Measurements from ENCODE around the gene CD7.

CD7 gene

GRCh38 chr17:82285141-82285540 lies 32.3 kb downstream of the CD7 start:
- H3K79me2 ChIP-seq (ENCODE audit: insufficient read depth, low read length): no peaks in the 10 kb centered on the region
- no peak overlapping the region for H3K4me3 ChIP-seq (ENCODE audit: insufficient read depth, low read length, poor library complexity, severe bottlenecking)
- H3K36me3 ChIP-seq (ENCODE audit: low read length): no peaks in the 10 kb centered on the region
- H3K9me3 ChIP-seq (ENCODE audit: insufficient read depth, low read length): no peaks in the 10 kb centered on the region
- no peak overlapping the region for H3K27ac ChIP-seq (ENCODE audit: low read depth, low read length)
- H3K9ac ChIP-seq (ENCODE audit: low read length): no peak overlapping the region
- no peaks in the 10 kb centered on the region for H3K27me3 ChIP-seq (ENCODE audit: low read length)
- no peaks in the 10 kb centered on the region for H4K20me1 ChIP-seq (ENCODE audit: low read depth, low read length)
- H3F3A ChIP-seq (ENCODE audit: insufficient read depth): no peaks in the 10 kb centered on the region
- H3K9me2 ChIP-seq (replicated peaks; ENCODE audit: insufficient read depth, low read length): no peaks in the 10 kb centered on the region
- H2AFZ ChIP-seq (ENCODE audit: low read depth, low read length, severe bottlenecking): no peak overlapping the region
- no peak for TF ChIP-seq EZH2phosphoT487 (conservative IDR thresholded peaks at IDR 0.05; ENCODE audit: low read length)
- no peak for TF ChIP-seq CTCF (IDR thresholded peaks at IDR 0.05; ENCODE audit: insufficient read depth, low read length, poor library complexity, severe bottlenecking)
- no peak overlapping the region for H3K4me2 ChIP-seq (ENCODE audit: low read depth, low read length, poor library complexity, severe bottlenecking)

- Histone ChIP-seq H3F3A (ENCODE audit: insufficient read depth) (no peaks in the 10 kb centered on the region), H3K27ac (ENCODE audit: low read depth, low read length) (no peak overlapping the region), H3K79me2 (ENCODE audit: insufficient read depth, low read length) (no peaks in the 10 kb centered on the region), H3K9me3 (ENCODE audit: insufficient read depth, low read length) (no peaks in the 10 kb centered on the region), H3K4me2 (ENCODE audit: low read depth, low read length, poor library complexity, severe bottlenecking) (no peak overlapping the region), H3K4me3 (ENCODE audit: insufficient read depth, low read length, poor library complexity, severe bottlenecking) (no peak overlapping the region), H3K27me3 (ENCODE audit: low read length) (no peaks in the 10 kb centered on the region), H3K9me2 (replicated peaks; ENCODE audit: insufficient read depth, low read length) (no peaks in the 10 kb centered on the region), H4K20me1 (ENCODE audit: low read depth, low read length) (no peaks in the 10 kb centered on the region), H2AFZ (ENCODE audit: low read depth, low read length, severe bottlenecking) (no peak overlapping the region), H3K36me3 (ENCODE audit: low read length) (no peaks in the 10 kb centered on the region), H3K9ac (ENCODE audit: low read length) (no peak overlapping the region)
- TF ChIP-seq CTCF (IDR thresholded peaks at IDR 0.05; ENCODE audit: insufficient read depth, low read length, poor library complexity, severe bottlenecking): no peak
- no peak for TF ChIP-seq EZH2phosphoT487 (conservative IDR thresholded peaks at IDR 0.05; ENCODE audit: low read length)
These were observed 34.1 kb downstream of the CD7 start for GRCh38 chr17:82283208-82283749.

- no peaks in the 10 kb centered on the region for H3K27me3 ChIP-seq (ENCODE audit: low read length)
- no peak overlapping the region for H3K4me3 ChIP-seq (ENCODE audit: insufficient read depth, low read length, poor library complexity, severe bottlenecking)
- TF ChIP-seq EZH2phosphoT487 (conservative IDR thresholded peaks at IDR 0.05; ENCODE audit: low read length) (no peak), CTCF (IDR thresholded peaks at IDR 0.05; ENCODE audit: insufficient read depth, low read length, poor library complexity, severe bottlenecking) (no peak)
- no peak overlapping the region for H3K4me2 ChIP-seq (ENCODE audit: low read depth, low read length, poor library complexity, severe bottlenecking)
- no peaks in the 10 kb centered on the region for H3K36me3 ChIP-seq (ENCODE audit: low read length)
- no peaks in the 10 kb centered on the region for H3K79me2 ChIP-seq (ENCODE audit: insufficient read depth, low read length)
- H3K9ac ChIP-seq (ENCODE audit: low read length): no peak overlapping the region
- no peak overlapping the region for H3K27ac ChIP-seq (ENCODE audit: low read depth, low read length)
- no peaks in the 10 kb centered on the region for H3K9me3 ChIP-seq (ENCODE audit: insufficient read depth, low read length)
- no peaks in the 10 kb centered on the region for H3F3A ChIP-seq (ENCODE audit: insufficient read depth)
- H4K20me1 ChIP-seq (ENCODE audit: low read depth, low read length): no peaks in the 10 kb centered on the region
- no peaks in the 10 kb centered on the region for H3K9me2 ChIP-seq (replicated peaks; ENCODE audit: insufficient read depth, low read length)
- H2AFZ ChIP-seq (ENCODE audit: low read depth, low read length, severe bottlenecking): no peak overlapping the region
These were observed 34.9 kb downstream of the CD7 start for GRCh38 chr17:82282239-82283207.

Measured in SU-DHL-6 (cell line).